H9 (cell line): ENCODE results near the gene MUC22. TPM values are rescaled to one million over a fixed set of nuclear protein-coding genes. Genes with fewer than 3 reads are reported as not detected.

Experiments
- DNase-seq: peaks from one replicate; pipeline ENCODE4 v3.0.0-alpha.2; 2017
- H2AFZ ChIP-seq: one replicate; pipeline ENCODE4 v1.6.1; 2013; ENCODE audit warnings: mild to moderate bottlenecking, low read length, control low read depth, moderate library complexity
- H2AK5ac ChIP-seq: 2 replicates; pipeline ENCODE4 v1.6.1; 2013; ENCODE audit warnings: low read length, control low read depth, mixed read lengths; ENCODE audit not compliant: insufficient read length
- H2BK120ac ChIP-seq: one replicate; pipeline ENCODE4 v1.6.1; 2013; ENCODE audit warnings: low read depth, mild to moderate bottlenecking, low read length, control low read depth, inconsistent platforms; ENCODE audit not compliant: poor library complexity, severe bottlenecking
- H2BK12ac ChIP-seq: 2 replicates; pipeline ENCODE4 v1.6.1; 2013; ENCODE audit warnings: low read length, control low read depth, mixed read lengths, low read depth; ENCODE audit not compliant: insufficient read length
- H2BK15ac ChIP-seq: 2 replicates; pipeline ENCODE4 v1.6.1; 2013; ENCODE audit warnings: low read depth, low read length, control low read depth
- H2BK20ac ChIP-seq: one replicate; pipeline ENCODE4 v1.6.1; 2013; ENCODE audit warnings: low read depth, mild to moderate bottlenecking, low read length, control low read depth, inconsistent platforms; ENCODE audit not compliant: poor library complexity, severe bottlenecking
- H2BK5ac ChIP-seq: 2 replicates; pipeline ENCODE4 v1.6.1; 2013; ENCODE audit warnings: low read length, control low read depth, mixed read lengths; ENCODE audit not compliant: insufficient read length
- H3K14ac ChIP-seq: 2 replicates; pipeline ENCODE4 v1.6.1; 2013; ENCODE audit warnings: low read length, control low read depth; ENCODE audit not compliant: insufficient read depth
- H3K18ac ChIP-seq: 2 replicates; pipeline ENCODE4 v1.6.1; 2013; ENCODE audit warnings: low read depth, mild to moderate bottlenecking, mixed read lengths, low read length, control low read depth; ENCODE audit not compliant: insufficient read length
- H3K23ac ChIP-seq: 2 replicates; pipeline ENCODE4 v1.6.1; 2013; ENCODE audit warnings: low read length, control low read depth, mixed read lengths, low read depth; ENCODE audit not compliant: insufficient read length
- H3K23me2 ChIP-seq: 2 replicates; pipeline ENCODE4 v1.6.1; 2013; ENCODE audit warnings: low read depth, mild to moderate bottlenecking, mixed read lengths, low read length, control low read depth; ENCODE audit not compliant: insufficient read length, poor library complexity, severe bottlenecking
- H3K27ac ChIP-seq: 2 replicates; pipeline ENCODE4 v1.5.1; 2013; ENCODE audit warnings: low read length, control low read depth, mixed read lengths, low read depth; ENCODE audit not compliant: insufficient read length
- H3K27me3 ChIP-seq: 2 replicates; pipeline ENCODE4 v1.6.1; 2013; ENCODE audit warnings: low read length, control low read depth, inconsistent platforms; ENCODE audit not compliant: insufficient read depth
- H3K4ac ChIP-seq: 2 replicates; pipeline ENCODE4 v1.6.1; 2013; ENCODE audit warnings: low read depth, mild to moderate bottlenecking, control low read depth, inconsistent platforms, low read length, moderate library complexity
- H3K4me1 ChIP-seq: 2 replicates; pipeline ENCODE4 v1.6.1; 2013; ENCODE audit warnings: low read length, control low read depth, inconsistent platforms; ENCODE audit not compliant: insufficient read depth
- H3K4me2 ChIP-seq: 2 replicates; pipeline ENCODE4 v1.6.1; 2013; ENCODE audit warnings: low read length, control low read depth, mixed read lengths; ENCODE audit not compliant: insufficient read length, insufficient read depth
- H3K56ac ChIP-seq: 2 replicates; pipeline ENCODE4 v1.6.1; 2013; ENCODE audit warnings: low read depth, mild to moderate bottlenecking, mixed read lengths, low read length, control low read depth; ENCODE audit not compliant: insufficient read length
- H3K79me1 ChIP-seq: 2 replicates; pipeline ENCODE4 v1.6.1; 2013; ENCODE audit warnings: low read depth, mild to moderate bottlenecking, moderate library complexity, low read length, control low read depth, inconsistent platforms; ENCODE audit not compliant: insufficient read depth, poor library complexity, severe bottlenecking
- H3K79me2 ChIP-seq: 2 replicates; pipeline ENCODE4 v1.6.1; 2013; ENCODE audit warnings: low read length, control low read depth, inconsistent platforms; ENCODE audit not compliant: insufficient read depth
- H3K9ac ChIP-seq: 2 replicates; pipeline ENCODE4 v1.6.1; 2013; ENCODE audit warnings: low read length, control low read depth, mixed read lengths; ENCODE audit not compliant: insufficient read length; ENCODE audit errors: extremely low read depth
- H3K9me3 ChIP-seq: one replicate; pipeline ENCODE4 v1.6.1; 2013; ENCODE audit warnings: low read depth, low read length, inconsistent platforms; ENCODE audit not compliant: control insufficient read depth
- H3T11ph ChIP-seq: one replicate; pipeline ENCODE4 v1.6.1; 2013; ENCODE audit warnings: mild to moderate bottlenecking, low read length, control low read depth, inconsistent platforms
- H4K20me1 ChIP-seq: one replicate; pipeline ENCODE4 v1.6.1; 2013; ENCODE audit not compliant: control insufficient read depth, insufficient read length, insufficient read depth
- H4K5ac ChIP-seq: 2 replicates; pipeline ENCODE4 v1.6.1; 2013; ENCODE audit warnings: low read depth, mild to moderate bottlenecking, mixed read lengths, low read length, control low read depth; ENCODE audit not compliant: insufficient read length
- H4K8ac ChIP-seq: replicated peaks from 2 replicates; pipeline ENCODE4 v1.6.1; 2013; ENCODE audit warnings: low read length, control low read depth, mixed read lengths, low read depth; ENCODE audit not compliant: insufficient read length
- H4K91ac ChIP-seq: 2 replicates; pipeline ENCODE4 v1.6.1; 2013; ENCODE audit warnings: low read depth, mild to moderate bottlenecking, moderate library complexity, mixed read lengths, low read length, control low read depth; ENCODE audit not compliant: insufficient read length
- H3K27ac Mint-ChIP-seq, 3 experiments: 2 replicates in 2 of 3; 3 replicates in 1 of 3; pipeline ENCODE4 v1.8.0; 2020 to 2021; ENCODE audit warnings: mixed read lengths in 3 of 3, mild to moderate bottlenecking in 1 of 3, moderate library complexity in 1 of 3
- H3K27me3 Mint-ChIP-seq: 2 replicates; pipeline ENCODE4 v1.8.0; 2021; ENCODE audit warnings: low read depth, mild to moderate bottlenecking, moderate library complexity, mixed read lengths
- H3K36me3 Mint-ChIP-seq, 3 experiments: 2 replicates in 2 of 3; 3 replicates in 1 of 3; pipeline ENCODE4 v1.8.0; 2020 to 2021; ENCODE audit warnings: low read depth in 3 of 3, mixed read lengths in 3 of 3; ENCODE audit not compliant: insufficient read depth in 1 of 3
- H3K4me1 Mint-ChIP-seq, 2 experiments: 2 replicates each; pipeline ENCODE4 v1.8.0; 2020; ENCODE audit warnings: mixed read lengths in 2 of 2
- H3K4me3 Mint-ChIP-seq, 2 experiments: 2 replicates in 1 of 2; 3 replicates in 1 of 2; pipeline ENCODE4 v1.8.0; 2020 to 2021; ENCODE audit warnings: mild to moderate bottlenecking in 2 of 2, mixed read lengths in 2 of 2, moderate library complexity in 1 of 2
- H3K9me3 Mint-ChIP-seq, 2 experiments: 2 replicates in 1 of 2; 3 replicates in 1 of 2; pipeline ENCODE4 v1.8.0; 2020; ENCODE audit warnings: mild to moderate bottlenecking in 2 of 2, mixed read lengths in 2 of 2, moderate library complexity in 1 of 2
- WGBS: extraction: QIAGEN DNeasy Blood & Tissue Kit; methylation state at CpG from one replicate; pipeline ENCODE4 v1.1.7; 2013; ENCODE audit warnings: missing lambda C conversion rate, low lambda C conversion rate, mixed read lengths; ENCODE audit not compliant: insufficient read length; ENCODE audit errors: extremely low coverage; 5-methylcytosine and 5-hydroxymethylcytosine counted together
- total RNA-seq: library from RNA; stranded (reverse); gene quantifications from 2 replicates; pipeline ENCODE4 v1.2.1, GENCODE V29; 2021
- TF ChIP-seq, protein P1 (sequence below): fragments of 200-600 bp; sonication (generic); conservative IDR thresholded peaks from 3 replicates; pipeline ENCODE4 v1.8.0; 2021; ENCODE audit warnings: antibody characterized with exemption, mild to moderate bottlenecking

MUC22 gene
- total RNA-seq, 1 experiment from 2014 or later: not detected

DNA sequence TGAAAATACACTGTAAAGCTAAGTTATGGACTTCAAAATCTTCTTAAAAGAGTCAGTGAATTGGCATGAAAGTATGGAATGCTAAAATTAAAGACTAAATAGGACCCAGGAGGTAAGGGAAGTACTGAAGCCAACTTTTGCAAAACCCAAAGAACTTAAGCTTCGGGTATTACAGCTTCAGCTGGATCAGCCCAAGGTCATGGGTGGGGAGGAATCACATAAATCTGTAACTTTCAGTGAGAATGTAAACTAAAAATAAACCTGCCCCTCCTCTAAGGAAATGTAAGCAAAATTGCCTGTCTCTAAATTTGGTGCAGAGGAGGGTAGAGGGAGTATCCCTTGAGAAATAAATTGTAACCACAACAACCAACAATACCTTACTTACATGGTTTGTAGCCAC, 31.1 kb upstream of the MUC22 start:
- no peaks in the 10 kb centered on the region for H3K79me2 ChIP-seq
- no peak overlapping the region for H3K4ac ChIP-seq
- no peak overlapping the region for H3K4me2 ChIP-seq
- no peak for DNase-seq
- H2AK5ac ChIP-seq: no peak overlapping the region
- no peak overlapping the region for H2BK120ac ChIP-seq
- no peak overlapping the region for H3K14ac ChIP-seq
- H3K9me3 ChIP-seq: no peaks in the 10 kb centered on the region
- H3K4me3 Mint-ChIP-seq: no peak overlapping the region
- H3K56ac ChIP-seq: no peak overlapping the region
- no peak overlapping the region for H3K9ac ChIP-seq
- H4K5ac ChIP-seq: no peak overlapping the region
- H3K79me1 ChIP-seq: no peaks in the 10 kb centered on the region
- H4K8ac ChIP-seq: no peak overlapping the region
- H3K4me1 Mint-ChIP-seq: peaks cover 17 to 25% of the 10 kb centered on the region in 2 experiments
- no peak overlapping the region for H4K91ac ChIP-seq
- H3K36me3 Mint-ChIP-seq: no peaks in the 10 kb centered on the region
- no peak overlapping the region for H2BK15ac ChIP-seq
- H3K23ac ChIP-seq: no peak overlapping the region
- no peak overlapping the region for H3T11ph ChIP-seq
- TF ChIP-seq, protein P1, sequence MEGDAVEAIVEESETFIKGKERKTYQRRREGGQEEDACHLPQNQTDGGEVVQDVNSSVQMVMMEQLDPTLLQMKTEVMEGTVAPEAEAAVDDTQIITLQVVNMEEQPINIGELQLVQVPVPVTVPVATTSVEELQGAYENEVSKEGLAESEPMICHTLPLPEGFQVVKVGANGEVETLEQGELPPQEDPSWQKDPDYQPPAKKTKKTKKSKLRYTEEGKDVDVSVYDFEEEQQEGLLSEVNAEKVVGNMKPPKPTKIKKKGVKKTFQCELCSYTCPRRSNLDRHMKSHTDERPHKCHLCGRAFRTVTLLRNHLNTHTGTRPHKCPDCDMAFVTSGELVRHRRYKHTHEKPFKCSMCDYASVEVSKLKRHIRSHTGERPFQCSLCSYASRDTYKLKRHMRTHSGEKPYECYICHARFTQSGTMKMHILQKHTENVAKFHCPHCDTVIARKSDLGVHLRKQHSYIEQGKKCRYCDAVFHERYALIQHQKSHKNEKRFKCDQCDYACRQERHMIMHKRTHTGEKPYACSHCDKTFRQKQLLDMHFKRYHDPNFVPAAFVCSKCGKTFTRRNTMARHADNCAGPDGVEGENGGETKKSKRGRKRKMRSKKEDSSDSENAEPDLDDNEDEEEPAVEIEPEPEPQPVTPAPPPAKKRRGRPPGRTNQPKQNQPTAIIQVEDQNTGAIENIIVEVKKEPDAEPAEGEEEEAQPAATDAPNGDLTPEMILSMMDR: no peak
- no peaks in the 10 kb centered on the region for H3K9me3 Mint-ChIP-seq
- H3K18ac ChIP-seq: no peak overlapping the region
- H2BK5ac ChIP-seq: no peak overlapping the region
- no peak overlapping the region for H3K27ac ChIP-seq
- no peak overlapping the region for H2AFZ ChIP-seq
- no peaks in the 10 kb centered on the region; the same call in 1 of the 2 replicates for H3K4me1 ChIP-seq
- WGBS: no CpG with 5 or more reads among the region's 1 CpG
- no peak overlapping the region for H2BK12ac ChIP-seq
- no peaks in the 10 kb centered on the region for H3K23me2 ChIP-seq
- H2BK20ac ChIP-seq: no peak overlapping the region
- H3K27me3 Mint-ChIP-seq: peaks cover 7% of the 10 kb centered on the region
- H3K27ac Mint-ChIP-seq: no peak overlapping the region
- H3K27me3 ChIP-seq: no peaks in the 10 kb centered on the region
- no peaks in the 10 kb centered on the region for H4K20me1 ChIP-seq
